NCI-H1092 (cell line): ENCODE measurements around the gene IFT74.
A peak's percentile ranks its signal among the peaks of the same experiment; 100 is the strongest.

ENCODE experiments used
- DNase-seq: peaks from one replicate; lab custom pipeline; 2025; lab: John Stamatoyannopoulos, UW

IFT74 gene

DNA sequence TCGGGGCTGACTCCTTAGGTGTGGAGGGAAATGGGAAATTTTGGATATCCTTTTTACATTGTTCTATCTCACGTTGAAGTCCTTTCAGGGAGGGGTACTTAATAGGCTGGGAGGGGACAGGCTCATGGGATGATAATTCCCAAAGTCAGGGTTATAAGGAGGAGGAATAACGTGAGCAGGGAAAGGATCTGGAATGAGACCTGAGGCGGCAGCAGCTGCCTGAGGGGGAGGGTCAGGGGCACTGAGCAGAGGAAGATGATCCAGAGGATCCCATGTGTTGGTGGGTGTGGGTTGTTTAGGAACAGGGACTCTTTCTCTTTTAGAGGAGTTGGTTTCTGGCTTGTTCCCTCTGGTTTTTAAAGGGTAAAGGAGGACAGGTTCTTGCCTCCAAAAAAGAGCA lies 18.7 kb downstream of the IFT74 start:
- DNase-seq = no peak

DNA sequence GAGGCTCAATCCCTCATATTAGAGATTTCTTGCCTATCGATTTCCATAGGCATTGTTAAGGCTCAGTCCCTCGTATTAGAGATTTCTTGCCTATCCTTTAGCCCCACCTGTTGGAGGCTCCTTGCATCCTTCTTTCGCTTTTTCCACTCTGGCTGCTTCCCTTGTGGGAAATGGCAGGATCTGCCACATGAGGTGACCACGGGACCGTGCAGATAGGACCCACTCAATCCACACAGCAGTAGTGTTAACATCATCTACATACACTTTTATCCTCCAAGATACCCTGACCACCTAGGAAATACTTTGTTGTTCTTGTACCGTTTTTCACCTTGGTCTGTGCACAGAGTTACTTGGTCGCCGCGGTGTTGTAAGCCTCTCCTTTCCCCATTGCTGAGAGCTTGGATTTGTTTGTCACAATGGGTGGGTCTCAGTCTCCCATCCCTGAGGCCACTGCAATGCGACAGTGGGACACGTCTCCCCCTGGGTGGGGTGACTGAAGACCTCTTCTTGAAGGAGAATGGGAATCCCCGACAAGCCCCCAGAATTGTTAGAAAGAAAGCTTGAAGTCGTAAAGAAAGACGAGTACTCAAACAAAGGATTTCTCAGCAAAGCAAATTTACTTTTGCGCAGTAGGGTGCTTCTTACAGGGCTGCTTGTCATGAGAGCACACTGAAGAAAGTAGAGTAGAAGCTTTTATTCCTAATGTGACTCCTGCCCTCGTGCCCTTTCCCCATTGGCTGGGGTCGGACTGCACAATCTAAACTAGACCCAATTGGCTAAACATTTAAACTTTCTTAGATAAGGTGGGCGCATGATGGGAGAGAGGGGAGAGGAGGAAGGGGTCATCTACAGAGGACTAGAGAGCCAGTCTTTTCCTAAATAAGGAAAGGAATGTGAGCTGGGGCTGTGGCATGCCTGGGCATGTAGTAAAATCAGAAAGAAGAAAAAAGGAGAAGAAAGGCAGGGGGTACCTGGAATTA lies 19.8 kb downstream of the IFT74 start:
- DNase-seq = peak; percentile 48

DNA sequence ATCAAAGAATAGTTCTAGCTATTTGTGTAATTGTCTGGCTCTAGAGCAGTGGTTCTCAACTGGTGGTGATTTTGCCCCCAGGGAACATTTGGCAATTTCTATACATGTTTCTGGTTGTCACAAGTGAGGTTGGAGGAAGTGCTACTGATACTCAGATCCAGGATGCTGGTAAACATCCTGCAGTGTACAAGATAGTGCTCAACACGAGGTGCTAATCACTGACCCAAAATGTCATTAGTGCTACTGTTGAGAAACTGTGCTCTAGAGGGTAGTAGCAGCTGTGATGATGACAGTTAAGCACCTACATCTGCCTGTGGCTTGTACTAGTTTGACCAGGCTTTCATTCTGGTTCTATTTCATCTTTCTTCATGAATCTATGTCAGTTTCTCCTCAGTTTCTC lies 27.1 kb downstream of the IFT74 start:
- no peak for DNase-seq

DNA sequence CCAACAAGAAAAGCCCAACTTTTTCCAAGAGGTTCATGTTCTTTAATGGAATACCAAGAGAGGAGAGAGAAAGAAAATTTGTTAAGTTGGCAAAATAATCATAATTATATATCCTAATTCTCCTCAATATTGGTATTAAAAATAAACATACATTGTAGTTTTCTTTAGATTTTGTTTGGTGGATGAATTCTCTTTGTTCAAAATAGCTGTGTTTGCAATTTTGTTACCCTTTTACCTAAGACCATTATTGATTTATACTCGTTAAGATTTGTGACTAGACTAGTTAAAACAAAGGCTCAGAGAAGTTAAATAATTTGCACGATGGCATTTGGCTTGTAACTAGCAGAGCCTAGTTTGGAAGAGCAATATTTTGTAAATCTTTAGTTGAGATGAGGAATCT lies 39.6 kb downstream of the IFT74 start:
- no peak for DNase-seq

DNA sequence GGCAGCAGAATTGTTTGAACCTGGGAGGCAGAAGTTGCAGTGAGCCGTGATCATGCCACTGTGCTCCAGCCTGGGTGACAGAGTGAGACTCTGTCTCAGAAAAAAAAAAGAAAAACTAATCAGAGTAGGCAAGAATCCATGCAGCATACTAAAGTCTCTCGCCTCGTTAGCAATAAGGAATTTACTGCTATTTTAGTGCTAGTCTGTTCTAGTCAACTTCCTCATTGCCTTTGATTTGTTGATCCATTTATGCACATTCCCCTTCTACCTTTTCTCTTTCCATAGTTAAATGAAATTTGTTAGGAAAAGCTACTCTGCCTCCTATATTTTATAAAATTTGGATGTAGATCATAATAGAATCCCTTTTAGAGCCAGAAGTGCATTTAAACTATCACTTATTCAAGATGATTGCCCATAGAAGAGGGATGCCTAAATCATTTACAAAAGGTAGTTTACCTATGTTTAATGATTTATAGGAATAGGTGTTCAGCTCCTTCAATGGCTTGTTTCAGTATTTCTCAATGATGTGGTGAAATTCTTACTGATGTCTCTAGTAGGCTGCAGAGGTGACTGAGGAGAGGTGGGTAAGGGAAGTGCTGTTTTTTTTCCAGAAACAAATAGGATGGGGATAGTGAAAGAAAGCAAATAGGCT lies 47.3 kb downstream of the IFT74 start:
- DNase-seq = no peak

DNA sequence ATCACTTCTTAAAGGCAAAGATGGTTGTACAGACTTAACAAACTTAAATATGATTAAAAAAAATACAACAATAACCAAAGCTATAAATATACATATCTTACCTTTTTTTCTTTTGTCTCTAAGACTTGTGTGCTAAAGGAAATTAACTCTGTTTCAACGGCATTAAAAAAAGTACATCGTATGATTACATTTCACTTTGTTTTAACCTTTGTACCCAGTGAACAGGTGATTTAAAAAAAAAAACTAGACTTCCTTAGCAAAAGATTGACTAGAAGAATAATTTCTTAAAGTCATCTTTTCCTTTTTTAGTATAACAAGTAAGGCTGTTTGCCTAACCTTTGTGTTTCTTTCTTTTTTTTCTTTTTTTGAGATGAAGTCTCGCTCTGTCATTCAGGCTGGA lies 49.3 kb downstream of the IFT74 start, which contains the start of gene LRRC19:
Gene LRRC19, minus strand, starts transcription at position 182 of the 400 bp plus-strand sequence. CDS start 5,978 bp downstream, outside the sequence.
- DNase-seq = no peak

DNA sequence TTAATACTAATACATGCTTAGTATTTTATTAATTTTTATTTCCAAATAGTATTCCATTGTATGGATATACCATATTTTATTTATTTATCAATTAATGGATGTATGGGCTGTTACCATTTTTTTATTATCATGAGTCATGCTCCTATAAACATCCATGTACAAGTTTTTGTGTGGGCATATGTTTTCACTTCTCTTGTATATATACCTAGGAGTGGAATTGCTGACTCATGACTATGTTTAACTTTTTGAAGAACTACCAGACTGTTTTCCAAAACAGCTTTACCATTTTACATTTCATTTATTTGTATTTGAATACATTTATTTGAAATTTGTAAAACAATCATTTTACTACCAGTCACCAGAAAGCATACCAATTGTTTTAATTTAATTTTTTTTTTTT lies 63.4 kb downstream of the IFT74 start:
- no peak for DNase-seq

DNA sequence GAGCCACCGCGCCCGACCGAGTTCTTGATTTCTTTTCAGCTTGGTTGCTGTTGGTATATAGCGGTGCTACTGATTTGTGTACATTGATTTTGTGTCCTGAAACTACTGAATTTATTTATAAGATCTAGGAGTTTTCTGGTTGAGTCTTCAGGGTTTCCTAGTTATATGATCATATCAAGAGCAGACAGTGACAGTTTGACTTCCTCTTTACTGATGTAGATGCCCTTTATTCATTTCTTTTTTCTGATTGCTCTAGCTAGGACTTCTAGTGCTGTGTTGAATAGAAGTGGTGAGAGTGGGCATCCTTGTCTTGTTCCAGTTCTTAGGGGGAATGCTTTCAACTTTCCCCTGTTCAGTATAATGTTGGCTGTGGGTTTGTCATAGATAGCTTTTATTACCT lies 66.7 kb downstream of the IFT74 start:
- no peak for DNase-seq

DNA sequence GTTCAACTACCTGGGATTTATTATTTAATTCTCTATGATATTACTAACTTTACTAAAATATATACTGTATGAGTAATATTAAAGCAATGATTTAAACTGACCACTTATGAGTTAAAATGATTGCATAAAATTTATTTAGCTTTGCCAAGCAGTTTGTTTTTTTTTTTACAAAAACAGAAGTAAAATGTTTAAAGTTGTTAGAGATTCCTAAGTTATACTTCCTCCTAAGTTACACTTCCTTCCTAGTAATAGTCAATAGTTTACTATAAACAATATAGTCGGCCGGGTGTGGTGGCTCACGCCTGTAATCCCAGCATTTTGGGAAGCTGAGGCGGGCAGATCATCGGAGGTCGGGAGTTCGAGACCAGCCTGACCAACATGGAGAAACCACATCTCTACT lies 73.0 kb downstream of the IFT74 start:
- DNase-seq = no peak

DNA sequence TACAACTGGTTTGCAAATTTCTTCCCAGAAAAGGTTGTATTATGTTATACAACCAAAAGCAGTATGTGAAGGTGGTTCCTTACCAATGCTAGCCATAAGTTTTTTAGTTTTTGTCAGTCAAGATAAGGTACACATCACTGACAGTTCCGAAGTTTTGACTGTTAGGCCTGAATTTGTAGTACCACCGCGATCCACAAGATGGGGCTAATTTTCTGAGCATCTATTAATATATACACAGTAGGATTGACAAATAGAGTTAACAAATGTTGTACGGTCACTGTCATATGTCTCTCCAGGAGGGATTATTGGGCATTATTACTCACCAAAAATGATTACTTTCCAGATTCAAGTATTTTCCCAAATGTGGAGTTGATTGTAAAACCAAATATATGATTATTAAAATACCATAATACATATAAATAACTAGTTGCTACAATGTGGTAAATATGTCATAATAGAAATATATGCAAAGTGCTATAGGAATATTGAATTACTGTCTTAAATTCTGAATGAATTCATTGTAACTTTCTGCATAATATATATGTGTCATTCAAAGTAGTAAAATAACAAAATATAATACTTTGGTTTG lies 77.7 kb downstream of the IFT74 start:
- peak; percentile 37 for DNase-seq

GRCh38 chr9:27037499-27037898 lies 81.3 kb downstream of the IFT74 start:
- DNase-seq = no peak

DNA sequence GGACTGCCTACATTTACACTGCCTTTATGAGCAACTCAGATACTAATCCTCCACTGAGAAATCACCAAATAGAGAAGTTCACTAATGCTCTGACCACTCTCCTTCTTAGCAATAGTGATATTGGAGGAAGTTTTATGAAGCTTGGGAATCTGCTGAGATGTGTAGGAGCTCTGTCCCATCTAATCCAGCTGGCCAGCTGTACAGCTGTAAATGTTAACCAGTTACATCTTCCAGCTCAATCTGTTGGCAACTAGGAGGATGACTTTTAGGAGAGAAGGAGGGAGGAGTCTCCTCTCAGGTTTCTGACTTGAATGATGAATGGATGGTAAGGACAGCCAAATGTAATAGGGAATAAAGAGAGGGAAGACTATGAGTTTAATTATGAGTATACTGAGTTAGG lies 85.5 kb downstream of the IFT74 start:
- DNase-seq = no peak

GRCh38 chr9:27042476-27042875 lies 86.3 kb downstream of the IFT74 start:
- no peak for DNase-seq

DNA sequence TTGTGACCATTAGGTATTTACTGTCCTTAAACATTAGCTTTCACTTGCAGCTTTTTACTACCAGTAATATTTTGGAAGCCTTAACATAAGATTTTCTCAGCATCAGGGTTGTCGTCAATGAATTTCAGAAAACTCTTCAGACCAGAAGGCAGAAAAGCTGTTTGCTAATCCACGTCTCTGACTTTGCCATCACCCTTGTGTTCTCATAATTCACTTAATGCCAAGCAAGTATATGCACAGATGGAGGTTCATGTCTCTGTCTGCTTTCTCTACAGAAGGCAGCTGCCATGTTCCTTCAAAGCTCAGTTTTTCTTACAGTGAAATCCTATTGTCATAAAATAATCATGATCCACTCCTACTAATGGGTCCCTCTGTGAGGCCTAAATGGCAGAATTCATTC lies 87.0 kb downstream of the IFT74 start:
- no peak for DNase-seq

DNA sequence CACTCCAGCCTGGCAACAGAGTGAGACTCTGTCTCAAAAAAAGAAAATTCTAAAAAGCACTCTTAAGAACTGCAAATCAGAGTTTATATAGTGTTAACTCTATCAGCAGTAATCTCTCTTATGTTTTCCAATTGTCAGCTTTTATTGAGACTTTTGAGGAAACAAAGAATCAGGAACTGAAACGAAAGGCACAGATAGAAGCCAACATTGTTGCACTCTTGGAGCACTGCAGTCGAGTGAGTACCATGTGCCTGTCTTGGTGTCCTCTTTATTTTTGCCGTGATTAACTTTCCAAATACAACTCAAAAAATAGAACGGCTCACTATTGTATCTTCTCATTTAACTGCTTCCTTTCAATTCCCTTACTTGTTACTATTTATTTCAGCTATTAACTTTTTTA lies 90.9 kb downstream of the IFT74 start:
- DNase-seq = no peak

DNA sequence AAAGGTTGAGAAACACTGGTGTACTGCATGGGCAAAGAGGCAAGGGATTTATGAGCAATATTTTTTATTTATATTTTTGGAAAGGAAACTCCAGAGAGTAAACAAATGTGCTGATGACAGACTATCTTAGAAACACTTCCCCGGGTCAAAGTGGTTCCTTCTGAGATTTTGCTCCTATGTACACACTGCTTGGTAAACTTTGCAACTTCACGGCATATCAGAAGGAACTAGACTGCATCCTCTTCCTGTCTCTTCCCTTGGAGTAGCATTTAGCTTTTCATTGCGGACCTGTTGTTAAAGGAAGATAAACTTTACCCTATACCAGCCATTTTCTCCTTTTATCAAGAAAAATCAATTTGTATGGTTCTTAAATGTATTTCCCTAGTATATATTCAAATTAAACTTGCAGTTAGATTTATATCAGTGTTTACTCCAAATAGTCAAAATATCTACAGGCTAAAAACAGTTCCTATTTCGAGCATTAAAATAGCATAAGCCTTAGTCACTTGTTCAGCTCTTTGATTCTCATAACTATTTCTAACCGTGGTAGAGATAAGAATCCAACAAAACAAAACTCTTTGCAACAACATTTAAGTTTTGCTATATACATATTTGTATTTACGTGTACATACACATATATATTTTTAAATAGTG lies 97.3 kb downstream of the IFT74 start:
- no peak for DNase-seq

- no peak for DNase-seq
These were observed 97.9 kb downstream of the IFT74 start for GRCh38 chr9:27054125-27054524.

GRCh38 chr9:27054841-27055240 lies 98.6 kb downstream of the IFT74 start:
- DNase-seq = no peak

DNA sequence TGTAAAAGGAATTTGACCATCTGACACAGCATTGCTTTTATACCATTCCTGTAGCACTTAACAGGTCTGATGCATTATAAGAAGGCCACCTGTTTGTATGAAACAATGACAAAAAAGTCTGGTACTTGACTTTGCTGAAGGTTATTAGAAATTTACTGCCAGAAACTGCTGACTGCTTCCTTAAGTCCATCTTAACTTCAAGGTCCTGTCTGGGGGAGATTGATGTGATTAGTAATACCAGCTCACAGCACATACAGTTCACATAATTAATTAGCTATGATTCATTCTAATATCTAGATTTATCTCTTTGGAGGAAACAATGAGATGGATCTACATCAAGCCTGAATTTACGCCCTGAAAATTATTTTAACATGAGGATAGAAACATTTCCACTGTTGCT lies 103.2 kb downstream of the IFT74 start:
- no peak for DNase-seq

DNA sequence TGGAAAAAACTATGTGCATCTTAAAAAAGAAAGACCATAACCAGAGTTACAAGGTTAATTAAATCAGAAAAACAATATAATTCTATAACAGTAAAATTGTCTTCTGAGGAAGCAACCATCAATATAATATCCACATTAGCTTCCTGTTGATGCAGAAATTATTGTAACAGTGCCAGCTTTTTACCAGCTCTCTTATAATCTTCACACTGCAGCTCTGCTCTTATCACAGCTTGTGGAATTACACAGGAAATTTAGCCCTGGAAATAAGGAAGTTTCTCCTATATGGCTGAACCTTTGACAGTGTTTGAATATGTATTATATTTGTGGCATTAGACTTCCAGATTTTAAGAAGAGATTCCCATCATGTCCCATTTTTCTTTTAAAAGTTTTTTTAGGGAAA lies 103.7 kb downstream of the IFT74 start:
- DNase-seq = no peak

- no peak for DNase-seq
These were observed 109.1 kb downstream of the IFT74 start for GRCh38 chr9:27065288-27065687.
